Activated CD4-positive, alpha-beta memory T cell treated with anti-CD3 and anti-CD28 coated beads, Interleukin-2, amount 10 ng/mL, durations not matched to agents 7 days and 5 days (primary cell): ENCODE measurements around the gene PXDC1. TPM values are rescaled to one million over a fixed set of nuclear protein-coding genes. Genes with fewer than 3 reads are reported as not detected.

Source experiments
- CTCF ChIA-PET: fragments of 350-600 bp; sonication (Branson Sonifier 250); formaldehyde crosslinking; loops from one replicate; lab custom pipeline; 2021; ENCODE audit warnings: antibody characterized with exemption, inconsistent platforms; lab: Charles Lee
- POLR2A ChIA-PET: fragments of 350-600 bp; sonication (Branson Sonifier 250); formaldehyde crosslinking; loops from one replicate; lab custom pipeline; 2021; ENCODE audit warnings: antibody characterized with exemption; lab: Charles Lee
- DNase-seq: peaks from one replicate; pipeline ENCODE4 v3.0.0-alpha.2; 2020
- H3K27ac Mint-ChIP-seq: one replicate; pipeline ENCODE4 v1.8.0; 2021; ENCODE audit warnings: mild to moderate bottlenecking, mixed read lengths
- H3K27me3 Mint-ChIP-seq: one replicate; pipeline ENCODE4 v1.8.0; 2021; ENCODE audit warnings: mixed read lengths
- H3K36me3 Mint-ChIP-seq: one replicate; pipeline ENCODE4 v1.8.0; 2021; ENCODE audit warnings: low read depth, mixed read lengths
- H3K4me1 Mint-ChIP-seq: one replicate; pipeline ENCODE4 v1.8.0; 2021; ENCODE audit warnings: mixed read lengths
- H3K4me3 Mint-ChIP-seq: one replicate; pipeline ENCODE4 v1.8.0; 2021; ENCODE audit warnings: mild to moderate bottlenecking, mixed read lengths
- H3K9me3 Mint-ChIP-seq: one replicate; pipeline ENCODE4 v1.8.0; 2021; ENCODE audit warnings: mixed read lengths
- total RNA-seq, 2 experiments: library from RNA; stranded (reverse); gene quantifications; one replicate each; pipeline ENCODE4 v1.2.3, GENCODE V29; 2021

PXDC1 gene
- total RNA-seq, 2 experiments from 2014 or later: 1.1 to 1.4 TPM

- POLR2A ChIA-PET: no interaction called here
- no peak for DNase-seq
- no peaks in the 10 kb centered on the region for H3K36me3 Mint-ChIP-seq
- H3K27me3 Mint-ChIP-seq: no peaks in the 10 kb centered on the region
- no peaks in the 10 kb centered on the region for H3K9me3 Mint-ChIP-seq
- H3K4me1 Mint-ChIP-seq: no peaks in the 10 kb centered on the region
- no peak overlapping the region for H3K4me3 Mint-ChIP-seq
- CTCF ChIA-PET: interaction anchor here (1.2 kb wide), 1 partner anchor 188 kb away, joined by 3 read pairs; no protein-coding TSS in a partner anchor
- H3K27ac Mint-ChIP-seq: no peak overlapping the region
Observed at GRCh38 chr6:3789896-3790558, 38.5 kb upstream of the PXDC1 start.

GRCh38 chr6:3789018-3789895 is 37.7 kb upstream of the PXDC1 start:
- Mint-ChIP-seq H3K9me3 (no peaks in the 10 kb centered on the region), H3K27ac (no peak overlapping the region), H3K4me1 (no peaks in the 10 kb centered on the region), H3K4me3 (no peak overlapping the region), H3K36me3 (no peaks in the 10 kb centered on the region), H3K27me3 (no peaks in the 10 kb centered on the region)
- ChIA-PET CTCF (no interaction called here), POLR2A (no interaction called here)
- no peak for DNase-seq

DNA sequence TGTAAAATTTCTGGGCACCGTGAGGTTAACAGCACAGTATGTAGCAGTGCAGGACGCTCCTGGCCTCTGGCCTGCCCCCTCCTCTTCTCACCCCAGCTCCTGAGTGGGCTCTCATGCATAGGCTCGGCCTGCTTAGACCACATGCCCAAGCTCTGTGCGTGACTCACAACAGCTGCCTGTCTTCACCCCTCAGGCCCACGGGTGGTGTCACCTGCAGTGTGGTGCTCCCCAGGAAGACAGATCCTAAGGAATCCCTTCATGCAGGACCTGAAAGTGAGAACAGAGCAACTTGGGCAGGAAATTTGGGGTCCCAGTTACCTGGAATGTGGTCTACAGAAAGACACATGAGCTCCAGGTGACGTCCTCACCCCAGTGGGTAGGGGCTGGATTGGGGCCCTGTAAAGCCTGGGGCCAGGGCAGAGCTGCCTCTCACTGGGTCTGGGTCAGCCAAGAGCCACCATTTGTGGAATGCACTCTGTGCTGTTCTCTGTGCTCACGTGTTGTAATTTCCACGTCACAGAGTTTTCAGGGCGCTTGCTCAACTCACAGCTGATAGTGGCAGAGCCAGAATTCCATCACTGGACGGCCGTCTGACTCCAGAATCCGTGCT is 37.0 kb upstream of the PXDC1 start:
- Mint-ChIP-seq H3K4me1 (no peaks in the 10 kb centered on the region), H3K4me3 (no peak overlapping the region), H3K27ac (no peak overlapping the region), H3K36me3 (no peaks in the 10 kb centered on the region), H3K27me3 (no peaks in the 10 kb centered on the region), H3K9me3 (no peaks in the 10 kb centered on the region)
- DNase-seq: no peak
- POLR2A ChIA-PET: no interaction called here
- CTCF ChIA-PET: no interaction called here

DNA sequence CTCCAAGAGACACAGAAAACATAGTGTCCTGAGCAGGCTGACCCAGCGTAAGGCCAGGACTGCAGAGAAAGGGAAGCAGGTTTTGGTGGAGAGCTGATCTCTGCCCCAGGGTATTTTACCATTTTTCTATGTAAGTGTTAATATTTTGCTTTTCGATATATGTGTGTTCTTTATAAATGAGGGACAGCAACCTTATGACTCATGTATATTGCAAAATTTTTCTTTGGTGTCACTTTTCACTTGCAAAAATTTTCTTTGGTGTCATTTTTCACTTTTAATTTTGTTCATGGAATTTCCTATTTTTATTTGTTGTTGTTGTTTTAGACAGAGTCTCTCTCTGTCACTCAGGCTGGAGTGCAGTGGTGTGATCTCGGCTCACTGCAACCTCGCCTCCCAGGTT is 34.6 kb upstream of the PXDC1 start:
- ChIA-PET CTCF (interaction anchor here (1.3 kb wide), 1 partner anchor 32 kb away, joined by 3 read pairs; no protein-coding TSS in a partner anchor), POLR2A (no interaction called here)
- no peaks in the 10 kb centered on the region for H3K27me3 Mint-ChIP-seq
- H3K4me1 Mint-ChIP-seq: no peaks in the 10 kb centered on the region
- H3K27ac Mint-ChIP-seq: no peak overlapping the region
- H3K9me3 Mint-ChIP-seq: no peaks in the 10 kb centered on the region
- no peak overlapping the region for H3K4me3 Mint-ChIP-seq
- no peak for DNase-seq
- no peaks in the 10 kb centered on the region for H3K36me3 Mint-ChIP-seq

- no peaks in the 10 kb centered on the region for H3K4me1 Mint-ChIP-seq
- no peaks in the 10 kb centered on the region for H3K36me3 Mint-ChIP-seq
- no peak for DNase-seq
- ChIA-PET CTCF (no interaction called here), POLR2A (no interaction called here)
- no peaks in the 10 kb centered on the region for H3K9me3 Mint-ChIP-seq
- no peaks in the 10 kb centered on the region for H3K27me3 Mint-ChIP-seq
- H3K27ac Mint-ChIP-seq: no peak overlapping the region
- H3K4me3 Mint-ChIP-seq: no peak overlapping the region
Observed at GRCh38 chr6:3785745-3786098, 34.2 kb upstream of the PXDC1 start.

- DNase-seq: no peak
- H3K27ac Mint-ChIP-seq: no peak overlapping the region
- no peak overlapping the region for H3K4me3 Mint-ChIP-seq
- H3K27me3 Mint-ChIP-seq: no peaks in the 10 kb centered on the region
- POLR2A ChIA-PET: no interaction called here
- CTCF ChIA-PET: no interaction called here
- H3K4me1 Mint-ChIP-seq: no peaks in the 10 kb centered on the region
- no peaks in the 10 kb centered on the region for H3K36me3 Mint-ChIP-seq
- H3K9me3 Mint-ChIP-seq: no peaks in the 10 kb centered on the region
Observed at GRCh38 chr6:3784885-3785744, 33.6 kb upstream of the PXDC1 start.

DNA sequence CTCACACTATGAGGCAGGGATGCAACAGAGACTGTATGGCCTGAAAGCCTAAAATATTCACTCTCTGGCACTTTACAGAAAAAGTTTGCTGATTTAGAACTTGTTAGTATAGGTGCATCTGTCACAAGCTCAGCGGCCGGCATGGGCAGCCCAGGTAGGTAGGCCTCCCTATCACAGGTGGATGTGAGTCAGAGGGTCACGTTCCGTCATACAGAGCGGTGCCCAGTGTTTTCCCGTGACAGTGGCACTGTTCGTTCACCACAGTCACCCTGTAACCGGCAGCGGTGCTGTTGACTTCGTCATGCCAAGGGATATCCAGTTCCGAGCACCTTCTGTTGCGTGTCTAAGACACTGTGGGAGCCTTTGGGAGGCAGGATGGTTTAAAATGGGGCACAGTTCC is 32.9 kb upstream of the PXDC1 start:
- Mint-ChIP-seq H3K4me1 (no peaks in the 10 kb centered on the region), H3K9me3 (no peaks in the 10 kb centered on the region), H3K4me3 (no peak overlapping the region), H3K27ac (no peak overlapping the region), H3K27me3 (no peaks in the 10 kb centered on the region), H3K36me3 (no peaks in the 10 kb centered on the region)
- ChIA-PET CTCF (no interaction called here), POLR2A (no interaction called here)
- DNase-seq: no peak

DNA sequence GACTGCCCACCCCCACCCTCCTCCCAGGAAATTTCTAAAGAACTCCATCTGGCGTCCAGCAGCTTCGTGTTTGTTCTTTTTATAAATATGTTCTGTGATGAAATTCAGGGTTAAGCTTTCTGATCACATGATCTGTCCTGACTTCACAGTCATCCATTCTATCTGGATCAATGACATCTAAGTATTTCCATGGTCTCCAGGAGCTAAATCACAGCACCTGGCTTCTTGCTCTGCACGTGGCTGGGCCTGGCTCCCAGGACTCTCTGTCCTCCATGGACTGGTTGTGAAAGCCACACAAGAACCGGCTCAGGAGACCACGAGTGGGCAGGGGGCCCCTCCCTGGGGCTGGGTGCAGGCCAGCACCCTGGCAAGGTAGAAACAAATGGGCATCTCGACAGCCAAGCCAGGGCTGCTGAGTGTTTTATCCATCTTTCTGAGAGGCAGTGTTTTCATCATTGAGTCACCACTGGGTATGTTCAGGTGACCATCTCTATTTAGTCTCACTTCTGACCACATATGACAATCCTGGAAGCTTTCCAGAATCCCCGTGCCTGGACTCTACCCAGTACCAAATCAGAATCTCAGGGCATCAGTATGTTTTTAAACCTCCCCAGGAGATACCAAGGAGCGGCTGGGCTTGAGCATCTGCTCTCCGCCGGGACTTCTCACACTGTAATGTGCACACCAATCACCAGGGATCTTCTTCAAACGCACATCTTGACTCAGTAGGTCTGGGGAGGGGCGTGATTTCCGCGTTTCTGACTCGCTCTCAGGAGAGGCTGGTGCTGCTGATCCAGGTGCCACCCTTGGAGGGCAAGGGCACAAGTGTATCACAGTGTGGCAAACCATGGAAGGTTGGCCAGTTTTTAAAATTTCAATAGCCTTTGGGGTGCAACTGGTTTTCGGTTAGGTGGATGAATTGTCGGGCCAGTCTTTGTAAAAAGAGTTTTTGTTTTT is 31.6 kb upstream of the PXDC1 start:
- Mint-ChIP-seq H3K9me3 (no peaks in the 10 kb centered on the region), H3K27me3 (no peaks in the 10 kb centered on the region), H3K27ac (no peak overlapping the region), H3K36me3 (no peaks in the 10 kb centered on the region), H3K4me3 (no peak overlapping the region), H3K4me1 (peaks cover under 1% of the 10 kb centered on the region)
- ChIA-PET POLR2A (no interaction called here), CTCF (interaction anchor here (1.6 kb wide), 1 partner anchor 14 kb away, joined by 4 read pairs; no protein-coding TSS in a partner anchor)
- DNase-seq: no peak

DNA sequence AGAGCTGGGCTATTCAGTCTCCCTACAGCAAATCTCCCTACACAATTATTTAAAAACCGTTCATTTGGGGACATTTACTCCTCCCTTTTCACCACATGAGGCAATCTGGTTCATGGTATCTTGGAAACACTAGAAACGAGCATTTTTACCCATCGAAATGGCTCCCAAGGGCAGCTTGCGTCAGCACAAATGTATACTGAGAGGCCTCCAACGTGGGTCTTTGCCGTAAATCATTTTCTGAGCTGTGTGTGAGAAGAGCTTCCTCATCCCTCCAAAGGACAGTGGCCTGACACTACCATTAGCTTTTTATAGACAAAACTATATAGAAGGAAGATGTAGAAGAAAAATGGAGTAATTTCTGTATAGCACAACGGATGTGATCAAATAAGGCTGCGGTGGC is 30.0 kb upstream of the PXDC1 start:
- H3K27ac Mint-ChIP-seq: no peak overlapping the region
- no peaks in the 10 kb centered on the region for H3K9me3 Mint-ChIP-seq
- POLR2A ChIA-PET: no interaction called here
- no peaks in the 10 kb centered on the region for H3K36me3 Mint-ChIP-seq
- H3K4me1 Mint-ChIP-seq: peaks cover 11% of the 10 kb centered on the region
- no peak for DNase-seq
- H3K27me3 Mint-ChIP-seq: no peaks in the 10 kb centered on the region
- CTCF ChIA-PET: interaction anchor here (1.6 kb wide), 1 partner anchor 16 kb away, joined by 4 read pairs; no protein-coding TSS in a partner anchor
- H3K4me3 Mint-ChIP-seq: no peak overlapping the region

DNA sequence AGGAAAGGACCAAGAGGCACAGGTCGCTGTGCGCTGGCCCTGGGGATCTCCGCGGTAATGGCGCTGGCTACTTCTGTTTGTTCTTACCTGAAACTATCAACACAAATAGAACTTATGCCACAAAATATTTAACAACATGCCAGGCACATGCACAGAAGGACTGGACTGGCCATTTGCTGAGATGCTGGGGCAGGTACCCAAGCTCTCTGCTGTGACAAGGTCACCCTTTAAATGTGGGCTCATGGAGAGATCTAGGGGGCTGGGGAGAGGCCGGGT is 28.0 kb upstream of the PXDC1 start:
- Mint-ChIP-seq H3K27ac (no peak overlapping the region), H3K4me1 (peaks cover 11% of the 10 kb centered on the region), H3K27me3 (no peaks in the 10 kb centered on the region), H3K4me3 (no peak overlapping the region), H3K9me3 (no peaks in the 10 kb centered on the region), H3K36me3 (no peaks in the 10 kb centered on the region)
- ChIA-PET CTCF (no interaction called here), POLR2A (no interaction called here)
- DNase-seq: no peak

DNA sequence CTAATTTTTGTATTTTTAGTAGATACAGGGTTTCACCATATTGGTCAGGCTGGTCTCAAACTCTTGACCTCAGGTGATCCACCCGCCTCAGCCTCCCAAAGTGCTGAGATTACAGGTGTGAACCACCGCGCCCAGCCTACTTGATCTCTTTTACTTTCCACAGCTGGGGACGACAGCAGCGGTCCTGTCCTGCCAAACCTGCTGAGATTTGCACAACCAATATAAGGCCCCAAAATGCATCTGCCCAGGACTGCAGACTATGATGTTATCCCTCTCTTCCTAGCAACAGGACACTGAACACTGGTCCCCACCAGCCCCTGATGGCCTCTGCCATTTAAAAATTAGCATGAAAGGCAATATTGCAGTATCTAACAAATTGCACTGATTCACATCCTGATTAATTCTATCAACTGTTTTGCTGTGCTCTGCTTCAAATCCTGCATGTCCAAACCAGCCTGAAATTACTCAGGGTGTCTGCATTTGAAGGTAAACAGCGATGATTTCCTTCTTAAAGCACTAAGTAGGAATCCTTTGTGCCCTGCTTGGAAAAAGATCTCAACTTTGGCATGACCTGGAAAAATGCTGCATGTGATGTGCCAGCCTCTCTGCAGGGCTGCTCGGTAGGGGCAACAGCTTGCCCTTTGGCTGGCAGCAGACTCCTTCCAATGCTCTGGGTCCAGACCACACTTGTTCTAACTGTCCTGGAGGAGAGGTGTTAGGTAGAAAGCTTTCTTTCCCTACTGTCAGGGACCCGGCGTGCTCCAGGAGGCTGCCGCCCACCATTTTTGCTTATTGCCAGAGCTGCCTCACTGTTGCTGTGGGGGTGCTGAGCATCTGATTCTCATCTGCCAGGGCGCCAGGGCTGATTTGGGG is 27.4 kb upstream of the PXDC1 start:
- no peak for DNase-seq
- Mint-ChIP-seq H3K4me1 (peaks cover 11% of the 10 kb centered on the region), H3K27ac (no peak overlapping the region), H3K9me3 (no peaks in the 10 kb centered on the region), H3K4me3 (no peak overlapping the region), H3K27me3 (no peaks in the 10 kb centered on the region), H3K36me3 (no peaks in the 10 kb centered on the region)
- ChIA-PET CTCF (no interaction called here), POLR2A (no interaction called here)
